ENCODE results near the gene NKX1-1. TPM values are rescaled to one million over a fixed set of nuclear protein-coding genes. Genes with fewer than 3 reads are reported as not detected.

The NKX1-1 gene
- polyA plus RNA-seq, 1 donor from 2014 or later = not detected

GRCh38 chr4:1402021-1402515 is 4.2 kb downstream of the NKX1-1 start:
- Histone ChIP-seq H3K4me3 (ENCODE audit: low read length) (no peak overlapping the region), H3K9me3 (ENCODE audit: low read length) (peaks cover 27% of the 10 kb centered on the region), H3K4me2 (ENCODE audit: low read length) (no peak overlapping the region), H3K79me2 (replicated peaks; ENCODE audit: insufficient read depth, low read length) (no peaks in the 10 kb centered on the region), H3K36me3 (ENCODE audit: insufficient read depth, low read length) (no peaks in the 10 kb centered on the region), H3F3A (ENCODE audit: insufficient read depth, low read length, poor library complexity, severe bottlenecking) (no peaks in the 10 kb centered on the region), H3K27ac (ENCODE audit: low read length) (no peak overlapping the region), H3K27me3 (ENCODE audit: insufficient read depth, low read depth, low read length) (peaks cover 62% of the 10 kb centered on the region), H4K20me1 (ENCODE audit: insufficient read depth) (no peaks in the 10 kb centered on the region), H2AFZ (ENCODE audit: low read depth, low read length) (no peak overlapping the region), H3K9ac (ENCODE audit: low read length) (no peak overlapping the region), H3K9me2 (ENCODE audit: insufficient read depth, low read length) (no peaks in the 10 kb centered on the region)
- no peak for TF ChIP-seq RAD21 (conservative IDR thresholded peaks at IDR 0.05)
- no peak for TF ChIP-seq EP300 (conservative IDR thresholded peaks at IDR 0.05; ENCODE audit: poor library complexity, severe bottlenecking)
- no peak for TF ChIP-seq SMC3 (conservative IDR thresholded peaks at IDR 0.05; ENCODE audit: poor library complexity)
- no peak for TF ChIP-seq EZH2 (IDR thresholded peaks at IDR 0.05; ENCODE audit: borderline replicate concordance, insufficient read depth, low read length, poor library complexity, severe bottlenecking)
- no peak for TF ChIP-seq TAF1 (IDR thresholded peaks at IDR 0.05; ENCODE audit: low read depth)
- no peak for TF ChIP-seq CTCF (IDR thresholded peaks at IDR 0.05; ENCODE audit: poor library complexity, severe bottlenecking)
- no peak for TF ChIP-seq POLR2AphosphoS5 (IDR thresholded peaks at IDR 0.05)
- no peak for TF ChIP-seq REST (IDR thresholded peaks at IDR 0.05; ENCODE audit: borderline replicate concordance)
- TF ChIP-seq MXI1 (conservative IDR thresholded peaks at IDR 0.05; ENCODE audit: poor library complexity, severe bottlenecking) = no peak

- Histone ChIP-seq H3K9me3 (ENCODE audit: low read length) (peaks cover 32% of the 10 kb centered on the region), H3K9me2 (ENCODE audit: insufficient read depth, low read length) (no peaks in the 10 kb centered on the region), H3K79me2 (replicated peaks; ENCODE audit: insufficient read depth, low read length) (no peaks in the 10 kb centered on the region), H2AFZ (ENCODE audit: low read depth, low read length) (no peak overlapping the region), H4K20me1 (ENCODE audit: insufficient read depth) (no peaks in the 10 kb centered on the region), H3F3A (ENCODE audit: insufficient read depth, low read length, poor library complexity, severe bottlenecking) (no peaks in the 10 kb centered on the region), H3K9ac (ENCODE audit: low read length) (no peak overlapping the region), H3K27ac (ENCODE audit: low read length) (no peak overlapping the region), H3K4me2 (ENCODE audit: low read length) (no peak overlapping the region), H3K4me3 (ENCODE audit: low read length) (no peak overlapping the region), H3K27me3 (ENCODE audit: insufficient read depth, low read depth, low read length) (peaks cover 57% of the 10 kb centered on the region), H3K36me3 (ENCODE audit: insufficient read depth, low read length) (no peaks in the 10 kb centered on the region)
- TF ChIP-seq RAD21 (conservative IDR thresholded peaks at IDR 0.05) (no peak), EP300 (conservative IDR thresholded peaks at IDR 0.05; ENCODE audit: poor library complexity, severe bottlenecking) (no peak), EZH2 (IDR thresholded peaks at IDR 0.05; ENCODE audit: borderline replicate concordance, insufficient read depth, low read length, poor library complexity, severe bottlenecking) (no peak), MXI1 (conservative IDR thresholded peaks at IDR 0.05; ENCODE audit: poor library complexity, severe bottlenecking) (no peak), CTCF (IDR thresholded peaks at IDR 0.05; ENCODE audit: poor library complexity, severe bottlenecking) (no peak), TAF1 (IDR thresholded peaks at IDR 0.05; ENCODE audit: low read depth) (no peak), REST (IDR thresholded peaks at IDR 0.05; ENCODE audit: borderline replicate concordance) (no peak), POLR2AphosphoS5 (IDR thresholded peaks at IDR 0.05) (no peak), SMC3 (conservative IDR thresholded peaks at IDR 0.05; ENCODE audit: poor library complexity) (no peak)
Measured at GRCh38 chr4:1401409-1402020, 4.7 kb downstream of the NKX1-1 start.

Measured in neural cell (in vitro differentiated cells).